ENCODE data around the gene GRIK4. TPM values are rescaled to one million over a fixed set of nuclear protein-coding genes. Genes with fewer than 3 reads are reported as not detected.

GRIK4 gene
- total RNA-seq, 6 experiments from 2014 or later: 0.07 to 0.11 TPM; not detected in 4

DNA sequence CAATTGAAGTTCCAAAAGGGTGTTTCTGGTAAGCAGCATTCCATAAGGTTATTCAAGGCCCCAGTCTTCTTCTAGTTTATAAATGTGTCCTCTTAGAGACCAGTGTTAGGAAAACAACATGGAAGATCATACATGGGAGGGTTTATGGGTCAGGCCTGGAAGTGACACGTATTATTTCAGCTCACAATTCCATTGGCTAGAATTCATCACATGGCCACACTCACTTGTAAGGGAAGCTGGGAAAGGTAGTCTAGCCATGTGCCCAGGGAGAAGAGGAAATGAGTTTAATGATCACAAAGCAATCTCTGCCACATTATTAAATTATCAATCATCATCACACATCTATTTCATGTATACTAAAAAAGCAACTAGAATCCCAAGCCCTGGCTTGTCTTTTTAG is 330.6 kb downstream of the GRIK4 start:
- no peak overlapping the region for H3K27ac ChIP-seq
- H3K36me3 ChIP-seq: no peaks in the 10 kb centered on the region
- WGBS (ENCODE audit: insufficient coverage, low coverage, low lambda C conversion rate, missing lambda C conversion rate): 100% methylated on average over 1 of the region's 1 CpG
- H3K27me3 ChIP-seq: no peaks in the 10 kb centered on the region
- DNase-seq: no peak
- no peak overlapping the region for H3K4me3 ChIP-seq
- ATAC-seq: no peak
- peaks cover 0 to 15% (median 0%) of the 10 kb centered on the region in 4 donors for H3K4me1 ChIP-seq
- TF ChIP-seq POLR2A (IDR thresholded peaks at IDR 0.05): no peak
- TF ChIP-seq CTCF (IDR thresholded peaks at IDR 0.05): no peak
- no peaks in the 10 kb centered on the region for H3K9me3 ChIP-seq
- intact Hi-C loops (cut with DNase I): no loop called here

- DNase-seq: no peak
- no peaks in the 10 kb centered on the region for H3K4me1 ChIP-seq
- TF ChIP-seq POLR2A (IDR thresholded peaks at IDR 0.05) (no peak), CTCF (IDR thresholded peaks at IDR 0.05) (no peak)
- no peaks in the 10 kb centered on the region for H3K36me3 ChIP-seq
- no peaks in the 10 kb centered on the region for H3K27me3 ChIP-seq
- no peak overlapping the region for H3K27ac ChIP-seq
- WGBS (ENCODE audit: insufficient coverage, low coverage, low lambda C conversion rate, missing lambda C conversion rate): 63% methylated on average over 3 of the region's 3 CpGs
- no peaks in the 10 kb centered on the region for H3K9me3 ChIP-seq
- intact Hi-C loops (cut with DNase I): no loop called here
- ATAC-seq: no peak
- no peak overlapping the region for H3K4me3 ChIP-seq
These were observed 341.9 kb downstream of the GRIK4 start for GRCh38 chr11:120853435-120853834.

- DNase-seq (no peak), ATAC-seq (no peak)
- no peaks in the 10 kb centered on the region for H3K4me1 ChIP-seq
- no peaks in the 10 kb centered on the region for H3K36me3 ChIP-seq
- H3K4me3 ChIP-seq: no peak overlapping the region
- H3K27me3 ChIP-seq: no peaks in the 10 kb centered on the region
- H3K9me3 ChIP-seq: no peaks in the 10 kb centered on the region
- TF ChIP-seq POLR2A (IDR thresholded peaks at IDR 0.05) (no peak), CTCF (IDR thresholded peaks at IDR 0.05) (no peak)
- 47% methylated on average over 4 of the region's 5 CpGs for WGBS (ENCODE audit: insufficient coverage, low coverage, low lambda C conversion rate, missing lambda C conversion rate)
- intact Hi-C loops (cut with DNase I): no loop called here
- H3K27ac ChIP-seq: no peak overlapping the region
These were observed 343.4 kb downstream of the GRIK4 start for GRCh38 chr11:120854988-120855387.

- intact Hi-C loops (cut with DNase I): no loop called here
- no peak for DNase-seq
These were observed 346.0 kb downstream of the GRIK4 start for GRCh38 chr11:120857508-120857907.

More at GRCh38 chr11:120857508-120857907, 346.0 kb downstream of the GRIK4 start:
- Histone ChIP-seq H3K4me1 (no peaks in the 10 kb centered on the region), H3K4me3 (no peak overlapping the region), H3K36me3 (no peaks in the 10 kb centered on the region), H3K27me3 (no peaks in the 10 kb centered on the region), H3K9me3 (no peaks in the 10 kb centered on the region), H3K27ac (no peak overlapping the region)
- no peak for ATAC-seq
- TF ChIP-seq POLR2A (IDR thresholded peaks at IDR 0.05) (no peak), CTCF (IDR thresholded peaks at IDR 0.05) (no peak)
- WGBS (ENCODE audit: insufficient coverage, low coverage, low lambda C conversion rate, missing lambda C conversion rate): no CpG with 5 or more reads among the region's 1 CpG
